Activated T-cell treated with anti-CD3 and anti-CD28 coated beads for 24 hours (primary cell): ENCODE data around the gene STX11.

ENCODE experiments used
- DNase-seq: peaks from one replicate; pipeline ENCODE4 v3.0.0-alpha.2; 2020; ENCODE audit warnings: low read depth

STX11 gene

DNA sequence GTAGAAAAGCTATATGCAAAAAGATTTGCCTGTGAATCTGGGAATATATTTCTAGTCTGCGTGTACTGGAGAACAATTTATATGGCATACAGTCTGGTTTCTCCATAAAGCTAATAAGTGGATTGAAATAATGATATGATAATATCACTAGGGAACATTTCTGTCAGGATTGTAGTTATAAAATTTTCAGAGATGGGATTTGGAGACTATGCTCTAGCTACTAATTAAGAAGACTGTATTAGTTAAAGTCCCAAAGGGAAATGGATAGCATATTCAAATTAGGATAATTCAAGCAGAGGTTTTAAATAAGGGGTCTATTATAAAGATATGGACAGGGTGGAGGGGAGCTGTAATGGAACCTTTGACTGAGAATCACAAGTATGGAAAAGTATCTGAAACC, 7.2 kb upstream of the STX11 start:
- no peak for DNase-seq

DNA sequence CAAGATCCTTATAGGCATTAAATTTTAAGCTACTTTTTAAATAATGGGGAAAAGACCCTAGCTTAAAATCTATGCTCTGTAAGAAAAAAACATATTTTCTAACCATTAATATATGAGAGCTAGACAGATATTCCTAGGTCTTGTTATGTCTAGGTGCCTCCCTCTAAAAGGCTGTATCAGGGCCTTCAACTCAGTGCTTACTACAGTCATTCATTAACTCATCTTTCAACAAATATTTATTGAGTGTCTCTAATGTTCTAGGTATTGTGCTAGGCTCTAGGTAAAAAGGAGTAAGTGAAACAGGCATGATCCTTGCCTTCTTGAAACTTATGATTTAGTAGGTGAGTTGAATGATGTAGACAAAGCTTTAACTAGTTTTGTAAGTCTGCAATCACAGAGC, 6.4 kb upstream of the STX11 start:
- no peak for DNase-seq

DNA sequence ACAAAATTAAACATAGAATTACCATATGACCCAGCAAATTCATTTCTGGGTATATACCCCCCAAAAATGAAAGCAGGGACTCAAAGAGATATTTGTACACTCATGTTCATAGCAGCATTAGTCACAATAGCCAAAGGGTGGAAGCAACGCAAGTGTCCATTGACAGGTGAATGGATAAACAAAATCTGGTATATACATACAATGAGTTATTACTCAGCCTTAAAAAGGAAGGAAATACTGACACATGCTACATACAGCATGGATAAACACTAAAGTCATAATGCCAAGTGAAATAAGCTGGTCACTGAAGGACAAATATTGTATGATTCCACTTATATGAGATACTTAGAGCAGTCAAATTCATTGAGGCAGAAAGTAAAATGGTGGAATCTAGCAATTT, 5.3 kb upstream of the STX11 start:
- DNase-seq: no peak

- DNase-seq: no peak
These were observed 4.8 kb upstream of the STX11 start for GRCh38 chr6:144145541-144145940.

DNA sequence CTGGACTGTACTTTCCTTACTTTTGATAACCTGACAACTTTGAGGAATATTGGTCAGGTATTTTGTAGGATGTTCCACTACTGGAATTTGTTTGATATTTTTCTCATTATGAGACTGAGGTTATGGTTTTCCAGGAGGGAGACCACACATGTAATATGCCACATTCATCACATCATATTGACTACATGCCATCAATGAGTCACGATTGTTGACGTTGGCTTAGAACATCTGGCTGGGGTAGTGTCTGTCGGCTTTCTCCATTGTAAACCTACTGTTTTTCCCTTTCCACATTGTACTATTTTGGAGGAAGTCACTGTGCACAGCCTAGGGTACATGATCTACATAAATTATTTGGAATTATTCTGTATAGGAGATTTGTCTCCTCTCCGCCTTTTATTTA, 1.4 kb upstream of the STX11 start:
- DNase-seq: no peak

DNA sequence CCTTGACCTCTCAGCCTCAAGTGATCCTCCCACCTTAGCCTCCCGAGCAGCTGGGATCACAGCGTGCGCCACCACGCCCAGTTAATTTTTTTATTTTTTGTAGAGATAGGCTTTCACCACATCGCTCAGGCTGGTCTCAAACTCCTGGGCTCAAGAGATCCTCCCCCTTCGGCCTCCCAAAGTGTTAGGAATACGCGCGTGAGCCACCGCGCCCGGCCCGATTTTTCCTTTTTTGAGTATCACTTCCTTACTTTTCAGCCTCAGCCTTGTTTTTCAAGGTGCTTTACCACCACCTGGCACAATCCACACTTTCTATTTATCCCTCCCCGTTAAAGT, 791 bp upstream of the STX11 start:
- DNase-seq: no peak

DNA sequence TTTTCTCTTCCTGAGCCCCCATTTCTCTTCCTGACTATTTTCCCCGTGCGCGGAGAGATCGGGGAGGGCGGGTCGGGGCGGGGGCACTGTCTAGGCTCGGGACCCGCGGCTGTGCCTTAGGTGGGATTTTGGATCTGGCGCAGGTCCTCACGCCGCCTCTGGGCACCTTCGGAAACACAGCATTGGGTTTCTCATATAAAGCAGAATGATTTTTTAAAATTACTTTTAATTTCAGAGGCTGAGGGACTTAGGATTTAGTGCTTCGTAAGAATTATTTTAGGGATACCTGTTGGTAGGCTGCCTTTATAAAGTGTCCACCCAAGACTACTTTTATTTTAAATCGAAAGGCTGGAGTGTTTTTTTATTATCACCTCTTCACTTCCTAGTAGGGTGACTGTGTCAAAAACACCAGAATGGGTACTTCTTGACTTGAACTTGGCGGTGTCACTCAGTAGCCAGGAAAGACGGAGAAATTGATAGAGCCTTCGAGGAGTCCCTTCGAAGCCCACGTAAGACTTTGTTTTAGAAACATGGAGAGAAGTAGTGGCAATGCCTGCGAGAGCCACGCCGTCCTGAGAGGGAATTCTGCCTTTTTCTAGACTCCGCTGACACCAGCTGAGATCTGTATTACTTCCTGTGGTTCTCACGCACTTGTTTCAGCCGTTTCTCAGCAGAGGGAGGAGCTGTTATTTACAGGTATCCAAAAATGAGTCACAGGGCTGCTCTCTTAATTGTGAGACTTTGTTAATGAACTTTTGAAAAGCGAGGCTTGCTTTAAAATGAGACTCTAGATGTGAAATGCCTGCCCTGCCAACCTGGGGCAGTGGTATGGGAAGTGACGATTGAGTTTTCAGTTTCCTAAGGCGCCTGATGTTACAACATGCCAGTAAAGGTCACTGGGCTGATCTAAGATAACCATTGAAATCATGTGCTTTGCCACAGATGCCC, 667 bp downstream of the STX11 start:
- peak; percentile 51 for DNase-seq

DNA sequence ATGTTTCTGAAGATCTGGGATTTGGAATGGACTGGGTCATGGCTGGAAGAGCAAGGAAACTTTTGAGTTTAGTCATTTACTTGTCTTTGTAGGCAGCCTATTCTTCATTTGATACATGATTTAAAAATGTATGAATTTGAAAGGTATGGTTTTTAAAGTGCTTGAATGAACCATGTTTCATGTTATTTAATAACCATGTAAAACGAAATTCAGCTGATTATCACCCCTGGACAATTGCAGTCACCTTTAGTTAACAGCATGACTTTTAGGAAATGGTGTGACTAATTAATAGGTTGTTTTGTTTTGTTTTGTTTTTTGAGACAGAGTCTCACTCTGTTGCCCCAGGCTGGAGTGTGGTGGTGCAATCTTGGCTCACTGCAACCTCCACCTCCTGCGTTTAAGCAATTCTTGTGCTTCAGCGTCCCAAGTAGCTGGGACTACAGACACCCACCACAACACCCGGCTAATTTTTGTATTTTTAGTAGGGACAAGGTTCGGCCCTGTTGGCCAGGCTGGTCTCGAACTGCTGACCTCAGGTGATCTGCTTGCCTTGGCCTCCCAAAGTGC, 2.1 kb downstream of the STX11 start:
- DNase-seq: no peak

- DNase-seq: no peak
These were observed 2.9 kb downstream of the STX11 start for GRCh38 chr6:144153260-144153659.

- no peak for DNase-seq
These were observed 3.7 kb downstream of the STX11 start for GRCh38 chr6:144153971-144154370.

DNA sequence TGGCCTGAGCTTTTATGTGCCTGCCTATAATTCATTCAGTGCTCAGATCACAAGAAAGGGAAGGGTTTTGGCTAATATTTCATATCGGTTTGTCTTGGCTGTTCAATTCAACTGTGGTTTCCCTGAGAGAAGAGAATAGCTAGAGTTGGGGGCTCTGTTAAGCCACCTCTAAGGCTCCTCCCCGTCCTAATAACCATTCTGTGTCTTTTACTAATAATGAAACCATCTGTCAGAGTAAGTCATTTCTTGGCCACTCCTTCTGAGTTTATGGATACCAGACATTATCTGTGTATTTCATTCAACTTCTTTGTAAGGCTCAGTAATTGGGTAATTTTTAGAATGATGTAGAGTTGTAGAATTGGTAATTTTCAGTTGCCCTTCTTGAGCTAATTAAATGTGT, 5.2 kb downstream of the STX11 start:
- DNase-seq: no peak

DNA sequence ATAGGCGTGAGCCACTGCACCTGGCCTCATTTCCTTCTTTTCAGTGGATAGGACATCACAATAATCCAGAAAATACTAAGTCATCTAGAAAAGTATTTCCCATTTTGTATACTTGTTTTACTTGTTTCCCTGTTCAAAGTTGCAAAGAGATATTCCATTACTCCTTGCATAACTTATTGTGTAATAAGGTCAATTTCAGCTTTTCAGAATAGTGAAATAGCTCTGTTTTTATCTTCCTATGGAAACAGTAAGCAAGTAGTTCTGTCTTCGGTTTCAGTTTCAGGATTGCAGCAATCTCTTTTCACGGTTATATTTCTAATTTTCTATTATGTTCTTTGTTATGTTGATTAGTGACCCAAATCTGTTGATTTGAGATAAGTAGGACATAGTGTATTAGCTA, 6.0 kb downstream of the STX11 start:
- no peak for DNase-seq

DNA sequence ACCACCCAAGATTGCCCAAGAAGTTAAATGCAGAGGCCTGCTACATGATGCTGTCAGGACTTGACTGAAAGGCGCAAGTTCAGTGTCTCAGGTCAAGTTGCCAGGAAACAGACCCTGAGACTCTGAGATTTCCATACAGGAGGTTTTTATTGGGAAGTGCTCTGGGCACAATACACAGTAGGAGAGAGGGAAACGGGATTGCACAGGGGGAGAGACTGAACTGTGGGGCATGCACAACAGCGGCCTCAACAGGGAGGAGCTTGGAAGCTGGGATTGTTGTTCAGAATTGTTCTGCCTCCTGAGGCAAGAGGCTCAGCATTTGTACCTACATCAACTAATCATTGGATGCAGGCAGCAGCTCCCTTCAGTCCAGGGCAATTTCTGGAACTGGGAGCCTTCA, 6.7 kb downstream of the STX11 start:
- DNase-seq: no peak

- DNase-seq: no peak
These were observed 7.8 kb downstream of the STX11 start for GRCh38 chr6:144158133-144158532.

GRCh38 chr6:144159223-144159622, 8.9 kb downstream of the STX11 start:
- no peak for DNase-seq

DNA sequence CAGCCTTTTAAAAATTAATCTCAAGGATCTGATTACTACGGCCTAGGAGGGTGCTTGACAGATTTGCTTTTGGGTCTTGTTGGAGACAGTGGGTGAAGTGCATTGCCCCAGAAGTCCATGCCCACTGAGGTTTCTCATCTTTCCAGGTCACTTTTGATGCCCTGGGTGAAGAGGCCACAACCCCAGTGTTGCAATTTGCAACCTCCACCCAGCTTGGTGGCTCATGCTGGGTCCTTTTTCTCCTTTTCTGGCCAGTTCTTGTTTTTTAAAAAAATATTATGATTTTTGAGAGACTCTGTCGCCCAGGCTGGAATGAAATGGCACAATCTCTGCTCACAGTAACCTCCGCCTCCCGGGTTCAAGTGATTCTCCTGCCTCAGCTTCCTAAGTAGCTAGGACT, 9.4 kb downstream of the STX11 start:
- DNase-seq: no peak

DNA sequence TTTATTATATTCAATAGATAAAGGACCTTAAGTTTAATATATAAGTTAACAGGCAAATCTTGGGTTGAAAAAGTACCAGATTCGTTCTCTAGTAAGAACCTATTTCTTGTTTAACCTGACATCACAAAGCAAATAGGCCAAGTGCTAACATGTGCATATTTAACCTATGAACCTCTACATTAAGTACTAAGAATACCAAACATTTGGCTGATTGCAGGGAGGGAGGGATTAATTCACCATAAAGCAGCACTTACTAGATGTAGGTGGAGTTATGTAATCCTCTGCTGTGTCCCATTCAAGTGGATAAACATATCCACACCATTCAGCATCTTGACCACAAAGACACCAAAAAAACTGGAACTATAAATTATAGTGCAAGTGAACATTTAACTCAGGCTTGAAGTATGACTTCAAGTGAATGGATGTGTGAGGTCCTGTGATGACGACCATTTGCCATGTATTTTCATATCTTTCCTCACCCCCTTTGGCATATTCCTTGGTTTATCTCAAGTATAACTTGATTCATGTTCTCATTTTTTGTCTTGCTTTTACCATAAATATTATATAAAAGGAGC, 10.2 kb downstream of the STX11 start:
- DNase-seq: no peak

- DNase-seq: no peak
These were observed 11.7 kb downstream of the STX11 start for GRCh38 chr6:144161975-144162374.

- no peak for DNase-seq
These were observed 12.7 kb downstream of the STX11 start for GRCh38 chr6:144162977-144163376.

- no peak for DNase-seq
These were observed 15.5 kb downstream of the STX11 start for GRCh38 chr6:144165784-144166183.

DNA sequence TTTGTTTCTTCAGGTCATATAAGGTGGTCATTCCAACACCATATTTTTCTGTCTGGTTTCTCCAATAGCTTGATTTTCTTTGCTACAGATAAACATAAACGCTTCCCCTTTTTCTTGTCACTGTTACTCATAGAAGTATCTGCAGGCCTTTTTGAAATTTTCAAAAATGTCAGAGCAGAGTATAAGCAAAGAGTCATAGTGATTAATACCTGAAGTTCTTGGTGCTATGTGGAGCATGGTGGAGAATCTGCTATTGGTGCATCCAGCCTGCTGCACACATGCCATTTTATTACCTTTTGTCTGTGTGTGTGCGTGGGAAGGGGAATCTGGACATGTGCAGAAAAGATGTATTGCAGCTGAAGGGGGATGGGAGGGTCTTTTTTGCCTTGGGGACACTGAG, 19.7 kb downstream of the STX11 start:
- DNase-seq: no peak

DNA sequence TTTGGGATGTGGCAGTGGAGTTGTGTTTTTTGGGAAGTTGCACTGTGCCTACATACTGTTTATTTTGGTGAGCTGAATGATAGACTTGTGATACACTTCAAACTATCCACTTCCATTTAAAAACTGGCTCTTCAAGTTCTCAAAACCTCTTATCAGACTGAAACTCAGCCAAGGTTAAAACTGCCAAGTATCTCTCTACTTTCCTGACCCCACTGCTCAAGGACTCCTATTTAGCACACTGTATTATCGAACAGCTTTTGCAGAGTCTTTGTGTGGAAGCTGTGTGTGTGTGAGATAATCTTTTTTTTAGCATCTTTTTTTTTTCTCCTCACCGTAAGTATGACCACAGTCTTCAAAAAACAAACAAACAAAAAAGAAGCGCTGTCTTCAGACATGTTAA, 21.1 kb downstream of the STX11 start:
- no peak for DNase-seq

DNA sequence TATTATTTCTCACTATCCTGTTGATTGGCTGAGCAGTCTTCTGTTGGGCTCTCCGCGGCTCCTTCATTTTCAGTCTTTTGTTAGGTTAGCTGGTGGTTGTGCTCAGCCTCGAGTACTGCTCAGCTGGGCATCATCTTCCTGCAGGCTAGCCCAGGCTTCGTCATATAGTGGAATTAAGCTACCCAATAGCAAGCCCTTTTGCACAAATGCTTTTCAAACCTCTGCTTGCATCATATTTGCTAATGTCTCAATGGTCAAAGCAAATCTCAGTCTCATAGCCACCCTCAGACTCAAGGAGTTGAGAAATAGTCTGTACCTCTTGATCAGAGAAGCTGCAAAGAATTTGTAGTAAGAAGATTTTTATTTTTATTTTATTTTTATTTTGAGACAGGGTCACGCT, 23.7 kb downstream of the STX11 start:
- DNase-seq: no peak

DNA sequence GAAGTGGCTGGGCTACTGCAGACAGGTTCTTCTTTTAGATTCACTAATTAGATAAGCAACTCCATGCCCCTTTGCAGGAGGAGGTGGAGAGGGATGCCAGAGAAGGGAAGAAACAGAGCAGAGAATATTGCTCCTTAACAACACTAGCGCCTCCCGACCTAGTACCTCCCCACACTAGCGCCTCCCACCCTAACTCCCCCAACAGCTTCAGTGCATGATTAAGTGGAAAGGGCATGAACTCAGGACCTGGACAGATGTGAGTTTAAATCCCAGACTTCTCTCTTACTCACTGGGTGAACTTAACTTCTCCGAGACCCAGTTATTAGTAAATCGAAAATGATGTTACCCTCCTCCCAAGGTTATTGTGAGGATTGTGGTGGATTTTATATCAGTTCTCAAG, 25.7 kb downstream of the STX11 start:
- DNase-seq: no peak
